Activated gamma-delta T cell treated with anti-CD3 and anti-CD28 coated beads, Interleukin-2, amount 50 U/mL, for 16 hours (primary cell): ENCODE results near the gene RIMS1.
"Not testable (repeated sequence)": the region's sequence is repeated elsewhere in the genome, so short reads cannot be mapped to it uniquely, and the experiment has no call there.

Source experiments
- DNase-seq: peaks from one replicate; pipeline ENCODE4 v3.0.0-alpha.2; 2020; ENCODE audit warnings: low read depth

The RIMS1 gene

GRCh38 chr6:72335203-72335602 is 448.9 kb downstream of the RIMS1 start:
- not testable (repeated sequence) for DNase-seq

DNA sequence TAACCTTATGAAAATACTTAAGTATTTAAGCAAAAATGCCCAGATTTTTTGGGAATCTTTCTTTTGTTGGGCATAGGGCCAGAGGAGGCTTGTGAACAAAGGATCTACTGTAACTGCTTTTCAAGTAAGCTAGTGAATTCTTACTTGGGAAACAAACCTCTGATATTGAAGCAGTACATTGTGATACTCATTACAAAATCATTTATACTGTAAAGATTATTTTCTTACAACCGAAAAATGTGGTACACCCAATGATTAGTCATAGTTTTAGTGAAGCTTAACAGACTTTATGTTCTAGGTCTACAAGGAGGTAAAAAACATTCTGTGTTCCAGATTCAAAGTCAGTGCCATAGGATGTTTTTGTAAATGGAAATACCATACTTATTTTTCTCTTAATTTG is 462.6 kb downstream of the RIMS1 start:
- DNase-seq, result no peak

DNA sequence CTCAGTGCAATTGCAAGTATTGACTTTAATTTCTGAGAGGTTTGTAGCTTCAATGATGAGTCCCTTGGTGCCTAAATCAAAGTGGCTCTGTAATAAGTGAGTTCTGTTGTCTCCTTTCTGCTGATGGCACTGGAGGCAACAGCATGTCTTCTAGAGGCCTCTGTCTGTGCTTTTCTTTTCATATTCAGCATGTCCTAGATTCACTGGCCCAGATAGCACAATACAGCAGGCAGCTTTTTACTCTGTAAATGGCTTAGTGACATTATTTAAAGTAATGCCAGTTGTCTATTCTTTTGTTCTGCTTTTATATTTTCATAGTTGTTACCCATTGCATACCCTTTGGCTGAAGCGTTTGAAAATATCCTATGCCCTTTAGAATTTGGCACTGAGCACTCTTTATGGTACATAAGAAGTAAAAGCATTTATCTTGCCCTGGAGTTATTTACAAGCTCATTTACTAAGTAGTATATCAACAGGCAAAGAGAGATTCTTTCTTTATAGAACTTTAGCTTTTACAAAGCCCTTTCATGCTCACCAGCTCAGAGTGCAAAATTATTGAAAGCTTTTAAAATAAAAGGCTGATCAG is 464.0 kb downstream of the RIMS1 start:
- no peak for DNase-seq

DNA sequence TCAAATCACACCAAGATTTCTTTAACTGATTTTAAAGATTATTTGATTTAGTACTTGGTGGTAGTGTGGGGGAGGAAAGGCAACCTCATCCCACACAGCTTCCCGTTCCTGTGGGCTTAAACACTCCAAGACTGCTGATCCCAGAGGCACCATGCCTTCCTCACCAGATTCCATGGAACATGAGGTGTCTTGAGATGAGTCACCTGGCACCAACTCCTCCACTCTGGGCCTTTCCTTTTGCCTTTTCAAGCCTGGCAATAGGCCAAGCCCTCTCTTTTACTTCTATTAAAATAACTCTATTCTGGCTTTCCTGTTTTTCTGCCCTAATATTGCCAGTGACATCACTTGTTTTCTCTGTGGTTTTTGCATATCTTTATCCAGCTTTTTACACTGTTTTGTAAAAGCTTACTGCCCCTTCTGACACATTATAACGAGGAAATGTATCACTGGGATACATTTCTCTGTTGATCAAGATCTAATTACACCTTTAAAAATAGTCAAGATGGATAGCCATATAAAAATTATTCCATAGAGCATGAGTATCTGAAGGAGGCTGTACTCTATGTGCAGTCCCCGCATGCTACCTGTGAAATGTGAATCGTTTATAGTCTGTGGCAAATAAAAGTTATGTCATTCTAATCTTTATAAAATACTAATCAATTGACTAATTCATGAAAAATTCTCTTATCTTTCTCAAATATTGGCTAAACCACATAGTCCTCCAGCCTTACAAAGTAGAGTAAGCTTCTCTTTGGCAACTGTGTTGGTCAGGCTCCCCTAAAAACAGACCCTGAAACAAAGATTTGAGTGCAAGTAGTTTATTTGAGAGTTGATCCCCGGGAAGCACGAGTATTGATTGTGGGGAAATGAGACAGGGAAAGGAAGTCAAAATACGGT is 477.7 kb downstream of the RIMS1 start:
- DNase-seq, result no peak

DNA sequence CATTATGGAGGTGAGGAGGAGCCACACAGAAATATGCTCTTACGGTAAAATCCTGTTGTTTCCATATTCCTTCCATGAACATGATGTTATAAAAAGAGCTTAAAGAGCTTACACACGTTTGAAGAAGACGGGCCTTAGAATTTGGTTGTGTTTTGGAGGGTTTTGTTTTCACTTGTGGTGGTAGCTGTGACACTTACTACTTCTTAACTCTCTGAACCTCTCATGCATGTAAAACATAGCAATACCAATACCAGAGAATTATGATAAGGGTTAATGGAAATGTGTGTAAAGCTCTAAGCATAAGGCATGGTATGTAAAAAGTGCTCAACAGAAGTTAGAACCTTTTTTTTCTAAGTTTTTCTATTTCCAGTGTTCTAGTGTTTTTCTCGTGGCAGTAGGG is 479.4 kb downstream of the RIMS1 start:
- no peak for DNase-seq

DNA sequence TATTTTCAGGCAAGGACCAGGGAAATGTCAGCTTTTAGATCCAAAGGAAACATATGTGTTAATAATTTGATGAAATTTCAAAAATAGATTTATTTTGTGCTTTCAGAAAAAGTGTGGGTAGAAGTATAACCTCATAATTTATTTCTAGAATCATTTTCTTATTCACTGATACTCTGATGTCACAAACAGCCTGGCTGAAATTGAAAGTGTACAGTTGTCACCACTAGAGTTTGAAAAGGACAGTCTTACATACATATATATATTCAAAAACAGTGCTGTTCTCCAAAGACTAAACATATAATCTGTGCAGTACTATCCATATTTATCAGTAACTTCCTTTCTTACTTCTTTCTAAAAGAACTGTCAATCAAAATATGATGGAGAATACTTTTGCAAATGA is 481.1 kb downstream of the RIMS1 start:
- no peak for DNase-seq

- no peak for DNase-seq
These were observed 485.1 kb downstream of the RIMS1 start for GRCh38 chr6:72371473-72371872.

- no peak for DNase-seq
These were observed 487.8 kb downstream of the RIMS1 start for GRCh38 chr6:72374172-72374571.

DNA sequence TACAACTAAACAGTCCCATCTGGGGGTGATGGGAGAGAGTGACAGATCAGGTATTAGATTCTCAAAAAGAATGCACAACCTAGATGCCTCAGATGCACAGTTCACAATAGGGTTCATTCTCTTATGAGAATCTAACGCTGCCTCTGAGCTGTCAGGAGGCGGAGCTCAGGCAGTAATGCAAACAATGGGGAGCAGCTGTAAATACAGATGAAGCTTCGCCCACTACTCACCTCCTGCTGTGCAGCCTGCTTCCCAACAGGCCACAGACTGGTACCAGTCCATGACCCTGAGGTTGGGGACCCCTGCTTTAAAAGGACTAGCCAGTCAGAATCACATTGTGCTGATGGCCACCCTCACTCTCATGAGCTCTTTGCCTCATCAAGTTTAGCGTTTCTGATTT is 488.5 kb downstream of the RIMS1 start:
- no peak for DNase-seq

GRCh38 chr6:72376736-72377135 is 490.4 kb downstream of the RIMS1 start:
- DNase-seq, result no peak

- no peak for DNase-seq
These were observed 494.7 kb downstream of the RIMS1 start for GRCh38 chr6:72381076-72381475.

DNA sequence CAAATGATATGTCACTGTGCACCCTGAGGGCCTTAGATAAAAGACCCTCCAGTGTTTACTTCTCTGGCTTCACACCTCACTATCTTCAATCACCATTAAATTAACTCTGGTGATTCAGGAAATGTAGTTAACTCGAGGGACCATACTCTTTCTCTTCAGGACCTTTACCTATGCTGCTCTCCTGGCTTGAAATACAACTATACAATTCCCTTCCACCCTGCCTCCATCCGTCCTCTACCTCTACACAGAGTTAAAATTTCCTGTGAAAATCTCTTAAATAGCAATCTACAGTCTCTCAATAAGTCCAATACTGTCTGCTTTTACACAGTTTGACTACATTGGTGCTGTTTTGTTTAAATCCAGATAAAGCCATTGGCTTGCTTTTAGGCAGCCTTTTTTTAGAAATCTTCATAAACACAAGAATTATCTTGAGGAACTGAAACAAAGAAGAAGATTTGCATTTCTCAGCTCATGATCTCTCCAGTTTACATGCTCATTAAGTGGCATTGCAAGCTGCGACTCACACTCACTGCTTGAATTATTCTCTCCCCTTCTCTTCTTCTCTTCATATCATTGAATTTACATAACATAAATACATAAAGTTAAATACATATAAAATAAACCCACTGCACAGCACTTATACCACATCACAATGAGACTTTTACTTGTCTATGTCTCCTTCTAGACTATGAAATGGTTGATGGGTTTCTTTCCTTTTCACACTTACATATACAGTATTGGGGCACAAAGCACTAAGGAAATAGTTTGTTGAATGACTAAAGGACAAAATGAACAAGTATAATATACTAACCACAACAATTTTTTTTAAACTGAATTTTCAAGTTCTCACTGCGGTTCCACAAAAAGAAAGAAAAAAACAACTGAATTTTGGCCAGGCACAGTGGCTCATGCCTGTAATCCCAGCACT is 496.5 kb downstream of the RIMS1 start:
- DNase-seq, result no peak

DNA sequence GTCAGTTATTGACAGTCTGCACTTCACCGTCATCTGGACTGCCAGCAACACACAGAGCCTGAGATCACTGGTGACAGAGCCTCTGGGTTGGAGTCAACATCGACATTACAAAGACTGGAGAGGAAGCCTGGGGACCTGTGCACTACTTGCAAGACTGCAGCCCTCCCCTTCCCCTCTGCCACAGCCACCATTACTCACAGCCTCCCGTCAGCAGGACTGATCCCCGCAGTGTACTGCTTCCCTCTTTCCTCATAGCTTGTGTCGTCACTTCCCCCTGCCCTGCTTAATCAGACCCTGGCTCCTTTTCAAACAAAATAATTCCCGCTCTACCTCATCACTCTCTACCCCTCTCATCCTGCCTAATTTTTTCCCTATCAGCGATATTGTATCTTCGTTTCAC is 500.0 kb downstream of the RIMS1 start:
- no peak for DNase-seq

DNA sequence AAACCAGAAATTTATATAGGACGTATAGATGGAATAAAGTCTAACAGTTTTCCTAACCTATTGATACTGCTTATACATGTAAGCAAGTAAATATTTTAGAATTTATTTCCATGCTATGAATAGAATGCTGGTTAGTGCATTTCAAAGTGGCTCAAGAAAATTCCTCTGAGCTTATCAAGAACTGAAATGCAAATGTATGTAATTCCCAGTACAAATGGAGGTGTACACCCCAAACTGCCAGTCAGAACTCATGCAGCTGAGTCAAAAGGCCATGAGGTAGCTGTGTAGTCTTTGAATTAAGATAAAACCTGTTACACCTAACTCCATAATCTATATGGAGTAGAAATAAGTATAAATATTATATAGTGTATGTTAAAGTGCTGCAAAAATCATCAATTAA is 503.3 kb downstream of the RIMS1 start:
- DNase-seq, result no peak

DNA sequence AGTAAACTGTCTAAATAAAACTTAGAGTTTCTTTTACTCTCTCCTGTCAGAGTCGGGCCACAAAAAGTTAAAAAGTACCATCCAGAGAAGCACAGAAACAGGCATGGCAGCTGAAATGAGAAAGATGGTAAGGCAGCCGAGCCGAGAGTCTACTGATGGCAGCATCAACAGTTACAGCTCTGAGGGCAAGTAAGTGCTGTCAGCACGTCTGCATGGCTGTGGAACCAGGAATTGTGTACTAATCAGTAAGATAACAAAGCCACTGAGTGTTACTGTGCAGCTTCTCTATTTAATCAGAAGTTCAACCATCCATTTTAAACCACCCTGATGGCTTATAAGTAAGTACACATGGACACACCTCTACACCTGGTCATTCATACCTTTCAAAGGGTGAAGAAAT is 504.2 kb downstream of the RIMS1 start:
- DNase-seq, result no peak

DNA sequence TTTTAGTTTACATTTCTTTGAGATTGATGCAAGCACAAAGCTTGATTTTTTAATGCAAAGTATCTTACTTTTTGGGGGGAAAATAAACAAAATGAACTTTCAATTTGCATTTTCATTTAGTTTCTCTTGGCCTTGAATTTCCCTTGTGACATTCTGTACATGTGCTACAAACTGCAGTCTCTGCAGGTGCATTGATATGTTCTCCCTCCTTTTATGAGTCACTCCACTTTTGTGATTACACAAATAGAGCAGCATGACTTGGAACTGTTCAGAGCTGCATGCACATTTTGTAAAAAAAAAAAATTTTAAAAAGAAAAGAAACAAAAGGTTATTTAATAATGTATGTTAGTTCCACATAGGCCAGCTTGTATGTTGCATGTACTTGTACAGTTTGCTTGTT is 515.5 kb downstream of the RIMS1 start:
- DNase-seq, result no peak

DNA sequence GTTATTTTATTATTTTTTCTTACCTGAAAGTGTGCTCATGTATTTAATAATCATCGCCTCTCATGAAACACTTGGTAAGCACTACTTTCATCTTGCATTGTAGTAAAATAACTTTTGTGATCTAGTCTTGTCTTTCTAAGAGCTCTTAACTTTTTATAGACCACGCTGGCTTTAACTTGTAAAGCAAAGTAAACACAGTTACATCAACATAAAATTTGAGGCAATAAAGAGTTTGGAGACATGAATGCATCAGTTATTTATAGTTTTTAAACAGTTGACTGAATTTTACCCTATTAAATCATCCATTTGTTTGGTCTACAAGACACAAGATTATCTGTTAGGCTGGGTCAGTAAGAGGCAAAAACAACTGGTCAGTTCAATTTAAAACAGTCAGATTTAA is 517.1 kb downstream of the RIMS1 start:
- DNase-seq, result no peak

DNA sequence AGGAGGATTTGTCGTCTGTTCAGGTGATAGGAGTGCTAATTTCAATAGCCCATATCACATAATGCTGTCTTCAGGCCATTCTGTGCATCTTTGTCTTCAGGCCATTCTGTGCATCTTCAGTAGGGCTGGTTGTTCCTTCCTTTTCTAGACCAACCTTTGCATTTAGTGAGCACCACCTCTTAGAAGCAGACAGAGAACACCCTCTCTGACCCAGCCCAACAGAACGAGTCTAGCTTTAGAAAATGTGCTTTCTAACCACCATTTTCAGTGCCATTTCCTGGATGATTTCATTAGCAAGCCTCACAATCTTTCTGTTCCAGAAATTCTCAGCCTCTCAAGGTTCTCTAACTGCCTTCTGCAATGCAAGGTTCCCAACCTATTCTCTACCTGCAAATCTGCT is 520.2 kb downstream of the RIMS1 start:
- DNase-seq, result no peak

DNA sequence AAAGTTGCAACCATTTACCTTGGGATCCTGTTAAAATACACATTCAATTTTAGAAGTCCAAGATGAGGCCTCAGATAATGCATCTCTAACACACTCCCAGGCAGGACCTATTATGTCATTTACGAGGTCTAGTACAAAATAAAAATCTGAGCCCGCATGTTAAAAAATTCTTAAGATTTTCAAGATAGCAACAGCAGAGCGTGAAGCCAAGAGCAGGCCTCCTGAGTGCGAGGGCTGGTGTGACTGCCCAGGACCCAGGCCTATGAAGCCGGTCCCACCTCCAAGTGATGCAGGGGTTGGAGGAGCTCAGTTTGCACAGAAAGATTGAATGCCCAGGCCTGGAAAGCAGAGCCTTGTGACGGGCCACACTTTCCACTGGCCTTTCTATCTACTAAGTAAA is 524.4 kb downstream of the RIMS1 start:
- no peak for DNase-seq

- DNase-seq, result peak; percentile 50
These were observed 525.7 kb downstream of the RIMS1 start for GRCh38 chr6:72411872-72412708.

- DNase-seq, result no peak
These were observed 526.3 kb downstream of the RIMS1 start for GRCh38 chr6:72412709-72413044.

DNA sequence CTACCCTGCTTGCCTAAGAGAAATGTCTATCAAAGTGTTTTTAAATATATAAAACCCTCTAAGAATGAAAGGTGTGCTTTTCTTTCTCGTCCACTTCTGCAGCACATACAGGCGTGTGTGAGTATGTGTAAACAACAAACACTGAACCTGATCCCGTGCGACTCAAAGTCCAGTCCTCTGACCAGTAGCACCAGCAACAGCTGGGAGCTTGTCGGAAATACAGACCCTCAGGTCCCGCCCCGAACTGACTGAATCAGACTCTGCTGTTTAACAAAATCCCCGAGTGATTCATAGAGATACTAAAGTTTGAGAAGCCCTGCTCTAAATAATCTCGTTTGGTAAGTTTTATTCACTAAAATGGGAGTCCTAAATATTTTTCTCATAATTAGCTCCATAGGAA is 527.5 kb downstream of the RIMS1 start:
- DNase-seq, result no peak
